Esophagus muscularis mucosa (tissue), 4 donors: Measurements from ENCODE around the gene NDRG4. TPM values are rescaled to one million over a fixed set of nuclear protein-coding genes. Genes with fewer than 3 reads are reported as not detected.

Source experiments
- DNase-seq: peaks from one replicate; pipeline ENCODE4 v3.0.0-alpha.2; 2017; ENCODE audit errors: extremely low spot score
- H3K27ac ChIP-seq, 4 donors: fragments of 200-600 bp; sonication (generic); replicated peaks in 1 of 4; 1 replicate in 3 of 4; 2 replicates in 1 of 4; pipeline ENCODE4 v1.5.1; 2016 to 2019; ENCODE audit warnings: mild to moderate bottlenecking in 1 of 4
- H3K27me3 ChIP-seq, 4 donors: fragments of 200-600 bp; sonication (generic); one replicate each; pipeline versions ENCODE4 v1.5.1 to v1.6.0; 2016 to 2019
- H3K36me3 ChIP-seq, 4 donors: fragments of 200-600 bp; sonication (generic); one replicate each; pipeline ENCODE4 v1.5.1; 2016 to 2019
- H3K4me1 ChIP-seq, 4 donors: fragments of 200-600 bp; sonication (generic); one replicate each; pipeline ENCODE4 v1.5.1; 2016 to 2019
- H3K4me3 ChIP-seq, 4 donors: fragments of 200-600 bp; sonication (generic); 1 replicate in 2 of 4; 2 replicates in 2 of 4; pipeline ENCODE4 v1.5.1; 2016 to 2019; ENCODE audit warnings: mild to moderate bottlenecking in 4 of 4, moderate library complexity in 1 of 4
- H3K9me3 ChIP-seq, 4 donors: fragments of 200-600 bp; sonication (generic); 1 replicate in 3 of 4; 2 replicates in 1 of 4; pipeline ENCODE4 v1.5.1; 2016 to 2019
- CTCF ChIP-seq, 3 experiments: fragments of 200-600 bp in 2 of 3; fragments of 450-650 bp in 1 of 3; sonication (generic) in 2 of 3; IDR thresholded peaks; one replicate each; pipeline ENCODE4 v1.5.1; 2017 to 2019; ENCODE audit warnings: antibody characterized with exemption in 3 of 3, mild to moderate bottlenecking in 2 of 3, moderate library complexity in 1 of 3
- EP300 ChIP-seq: sonication (generic); formaldehyde crosslinking; IDR thresholded peaks from one replicate; pipeline ENCODE4 v1.6.1; 2017; ENCODE audit warnings: antibody characterized with exemption
- POLR2A ChIP-seq: fragments of 450-650 bp; IDR thresholded peaks from one replicate; pipeline ENCODE4 v1.6.1; 2017; ENCODE audit warnings: antibody characterized with exemption, moderate library complexity, mild to moderate bottlenecking, low read depth
- POLR2AphosphoS5 ChIP-seq, 2 donors: sonication (generic); formaldehyde crosslinking; IDR thresholded peaks; one replicate each; pipeline ENCODE4 v1.6.1; 2017; ENCODE audit warnings: antibody characterized with exemption in 2 of 2
- WGBS: methylation state at CpG from one replicate; pipeline ENCODE4 v1.1.5; 2018; 5-methylcytosine and 5-hydroxymethylcytosine counted together
- intact Hi-C: fragments of 100-400 bp; cut with DNase I; formaldehyde crosslinking; loops from one replicate; pipeline ENCODE4 v1.15.1; 2023
- total RNA-seq, 4 donors: library from RNA; depleted of rRNA; stranded (reverse); fragments of >200 nt; gene quantifications; one replicate each; pipeline versions ENCODE4 v1.1.0 to v1.2.1, GENCODE V29; 2016

Gene NDRG4
- total RNA-seq, 4 donors from 2014 or later = 11.1 to 14.8 (median 12.3) TPM

DNA sequence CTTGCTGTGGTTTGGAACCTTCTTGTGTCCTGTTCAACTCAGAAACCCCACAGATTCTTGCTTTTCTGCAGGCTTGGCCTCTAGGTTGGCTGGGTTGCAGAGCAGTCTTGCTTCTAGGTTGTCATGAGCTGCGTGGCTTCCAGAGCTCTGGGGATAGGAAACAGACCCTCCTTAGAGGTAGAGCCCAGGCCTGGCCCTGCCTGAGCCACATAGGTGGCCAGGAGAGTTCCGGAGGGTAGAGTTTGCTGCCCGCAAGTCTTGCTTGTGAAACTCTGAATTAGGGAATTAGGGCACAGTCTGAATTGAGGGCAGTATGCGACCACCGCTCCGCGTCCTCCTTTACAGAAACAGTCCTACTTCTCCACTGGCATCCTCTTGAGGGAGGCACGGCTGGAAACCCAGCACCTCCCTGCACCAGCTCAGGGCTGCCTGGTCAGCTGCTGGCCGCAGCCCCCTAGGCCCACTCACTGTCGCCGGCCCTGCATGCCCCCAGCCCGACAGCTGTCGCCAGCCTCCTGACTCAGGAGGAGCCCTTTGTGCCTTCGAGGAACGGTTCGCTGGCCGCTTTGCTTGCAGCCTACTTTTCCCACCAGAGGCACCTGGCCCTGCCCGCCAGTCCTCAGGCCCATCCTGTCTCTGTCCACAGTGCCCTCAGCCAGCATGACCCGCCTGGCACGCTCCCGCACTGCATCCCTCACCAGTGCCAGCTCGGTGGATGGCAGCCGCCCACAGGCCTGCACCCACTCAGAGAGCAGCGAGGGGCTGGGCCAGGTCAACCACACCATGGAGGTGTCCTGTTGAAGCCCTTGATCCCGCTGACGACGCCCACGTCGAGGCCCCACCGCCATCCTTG is 11.1 kb downstream of the NDRG4 start:
- WGBS = 82% methylated on average over 29 of the region's 30 CpGs
- Histone ChIP-seq H3K9me3 (no peaks in the 10 kb centered on the region), H3K36me3 (peaks cover 0 to 56% (median 1%) of the 10 kb centered on the region in 4 donors), H3K4me3 (no peak overlapping the region), H3K27me3 (peaks cover 0 to 12% (median 0%) of the 10 kb centered on the region in 4 donors), H3K4me1 (peaks cover 7 to 20% (median 12%) of the 10 kb centered on the region in 4 donors), H3K27ac (no peak overlapping the region)
- TF ChIP-seq EP300 = no peak
- TF ChIP-seq POLR2AphosphoS5 (IDR thresholded peaks at IDR 0.05) = no peak
- no peak for TF ChIP-seq CTCF (IDR thresholded peaks at IDR 0.05)
- TF ChIP-seq POLR2A = no peak
- no peak for DNase-seq
- intact Hi-C loops = loop anchor here (5.0 kb wide), 2 partner anchors 156 to 246 kb away; no protein-coding TSS in a partner anchor

DNA sequence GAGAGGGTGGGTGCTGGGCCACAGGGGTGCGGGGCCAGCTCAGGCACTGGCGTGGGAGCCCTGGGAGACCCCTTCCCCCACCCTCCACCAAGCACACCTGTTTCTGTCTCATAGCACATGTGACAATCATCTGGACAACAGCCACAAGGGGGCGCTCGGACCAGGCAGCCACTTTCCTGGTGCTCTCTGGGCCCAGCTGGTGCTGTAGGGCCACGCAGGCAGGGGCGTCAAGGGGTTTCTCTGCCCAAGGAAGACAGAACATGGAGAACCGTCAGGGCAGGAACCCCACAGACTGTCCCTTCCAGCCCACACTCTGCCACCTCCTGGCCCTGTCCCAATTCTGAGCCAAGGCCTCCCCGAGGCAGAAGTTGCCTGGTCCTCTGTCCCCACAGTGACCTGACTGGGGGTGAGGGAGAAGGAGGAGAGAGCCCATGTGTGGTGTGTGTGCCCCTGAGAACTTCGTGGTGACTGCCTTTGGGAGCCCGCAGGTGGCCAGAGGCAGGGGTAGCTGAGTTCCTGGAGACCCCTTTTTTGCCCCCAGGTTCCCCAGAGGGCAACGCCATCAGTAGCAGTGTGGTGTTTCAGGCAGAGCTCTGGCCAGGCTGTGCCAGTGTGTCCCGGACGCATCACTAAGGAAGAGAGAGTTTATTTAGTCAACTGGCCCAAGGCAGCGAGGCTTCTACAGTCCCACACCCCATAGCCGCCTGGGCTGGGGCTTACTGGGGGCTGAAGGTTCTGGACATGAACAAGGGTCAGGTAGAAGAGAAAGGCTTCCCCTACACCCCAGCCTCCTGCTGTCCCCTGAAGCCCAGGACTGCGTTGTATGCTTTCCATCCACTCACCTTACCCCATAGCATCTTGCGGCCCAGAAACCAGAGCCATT is 12.2 kb downstream of the NDRG4 start:
- no peak for TF ChIP-seq EP300
- TF ChIP-seq POLR2A = no peak
- TF ChIP-seq CTCF (IDR thresholded peaks at IDR 0.05) = peak; percentile 55 to 72 (median 56)
- TF ChIP-seq POLR2AphosphoS5 (IDR thresholded peaks at IDR 0.05) = no peak
- intact Hi-C loops = loop anchor here (5.0 kb wide), 2 partner anchors 155 to 245 kb away; no protein-coding TSS in a partner anchor
- Histone ChIP-seq H3K4me1 (peaks cover 15 to 31% (median 20%) of the 10 kb centered on the region in 4 donors), H3K4me3 (no peak overlapping the region), H3K36me3 (peaks cover 0 to 51% (median 4%) of the 10 kb centered on the region in 4 donors), H3K27me3 (peaks cover 0 to 1% (median 0%) of the 10 kb centered on the region in 4 donors), H3K27ac (no peak overlapping the region), H3K9me3 (no peaks in the 10 kb centered on the region)
- peak; percentile 34 for DNase-seq
- WGBS = 63% methylated on average over 6 of the region's 17 CpGs

DNA sequence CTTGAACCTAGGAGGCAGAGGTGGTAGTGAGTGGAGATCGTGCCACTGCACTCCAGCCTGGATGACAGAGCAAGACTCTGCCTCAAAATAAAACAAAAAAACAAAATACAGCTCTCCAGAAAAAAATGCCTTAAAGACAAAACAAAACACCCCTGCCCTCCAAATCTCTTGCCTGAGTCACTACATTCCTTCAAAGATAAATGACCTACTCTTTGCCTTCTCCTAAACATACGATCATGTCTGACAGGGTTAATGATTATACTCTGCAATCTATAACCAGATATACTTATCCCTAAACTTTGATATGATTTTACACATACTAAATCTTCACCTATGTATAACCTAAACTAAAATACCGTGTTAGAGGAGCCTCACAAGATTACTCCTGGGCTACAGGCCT is 13.9 kb downstream of the NDRG4 start:
- TF ChIP-seq POLR2A (no peak), POLR2AphosphoS5 (IDR thresholded peaks at IDR 0.05) (no peak), EP300 (no peak), CTCF (IDR thresholded peaks at IDR 0.05) (no peak)
- WGBS = 86% methylated on average over 3 of the region's 3 CpGs
- peaks cover 15 to 31% (median 20%) of the 10 kb centered on the region in 4 donors for H3K4me1 ChIP-seq
- H3K27me3 ChIP-seq = no peaks in the 10 kb centered on the region
- intact Hi-C loops = loop anchor here (5.0 kb wide), 2 partner anchors 153 to 243 kb away; no protein-coding TSS in a partner anchor
- no peaks in the 10 kb centered on the region for H3K9me3 ChIP-seq
- H3K4me3 ChIP-seq = no peak overlapping the region
- H3K27ac ChIP-seq = no peak overlapping the region
- peaks cover 7 to 51% (median 21%) of the 10 kb centered on the region in 4 donors for H3K36me3 ChIP-seq
- no peak for DNase-seq

DNA sequence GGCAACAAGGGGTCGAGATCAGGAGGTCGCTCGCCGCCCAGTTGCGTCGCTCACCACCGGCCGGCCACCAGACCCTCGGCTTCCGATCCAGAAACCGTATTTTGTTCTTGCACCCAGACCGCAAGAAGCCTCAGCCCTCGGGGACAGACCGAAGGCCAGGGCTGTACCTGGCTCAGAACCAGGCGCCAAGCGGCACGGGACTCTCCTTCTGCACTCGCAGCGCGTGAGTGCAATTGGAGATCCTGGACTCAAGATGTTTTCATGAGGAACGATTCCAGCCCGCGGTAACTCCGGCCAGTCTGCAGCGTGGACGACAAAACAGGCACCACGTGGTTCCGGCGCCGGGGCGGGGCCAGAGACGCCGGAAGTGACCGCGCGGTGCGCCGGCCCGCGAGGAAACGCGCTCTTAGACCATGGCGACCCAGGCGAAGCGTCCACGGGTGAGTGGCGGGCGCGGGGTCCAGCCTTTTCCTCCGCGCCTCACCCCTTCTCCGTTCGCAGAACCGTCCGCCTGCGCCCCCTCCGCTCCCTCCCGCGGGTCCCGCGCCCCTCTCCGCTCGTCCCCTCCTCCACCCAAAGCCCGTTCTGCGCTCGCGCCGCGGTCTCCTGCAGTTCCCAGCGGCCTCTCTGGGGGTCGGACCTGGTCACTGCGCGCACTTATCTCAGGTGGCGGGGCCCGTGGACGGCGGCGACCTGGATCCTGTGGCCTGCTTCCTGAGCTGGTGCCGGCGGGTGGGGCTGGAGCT is 15.4 kb downstream of the NDRG4 start, which contains the start of gene SETD6:
SETD6 (plus strand) TSS at position 393 of the 746 bp plus-strand sequence; CDS start at position 414, 21 bp downstream.
- peak; percentile 61 to 84 for TF ChIP-seq POLR2AphosphoS5 (IDR thresholded peaks at IDR 0.05)
- TF ChIP-seq CTCF (IDR thresholded peaks at IDR 0.05) = peak in 2 of 3 experiments; percentile 9 to 42
- no peak for TF ChIP-seq EP300
- intact Hi-C loops = loop anchor here (5.0 kb wide), 1 partner anchor 112 kb away; the partner anchor contains the start of gene CNOT1
- peak within 1 kb of the TSS; percentile 83 to 93 (median 86) for H3K27ac ChIP-seq
- WGBS = 0% methylated on average over 39 of the region's 80 CpGs
- H3K4me1 ChIP-seq = peaks cover 15 to 31% (median 20%) of the 10 kb centered on the region in 4 donors
- peak within 1 kb of the TSS; percentile 90 to 97 (median 92) for H3K4me3 ChIP-seq
- H3K27me3 ChIP-seq = no peaks in the 10 kb centered on the region
- H3K36me3 ChIP-seq = peaks cover 20 to 51% (median 35%) of the 10 kb centered on the region in 4 donors
- DNase-seq = peak; percentile 97
- H3K9me3 ChIP-seq = no peaks in the 10 kb centered on the region
